ENCODE measurements around the gene C1QTNF8. TPM values are rescaled to one million over a fixed set of nuclear protein-coding genes. Genes with fewer than 3 reads are reported as not detected.
A peak's percentile ranks its signal among the peaks of the same experiment; 100 is the strongest.

Gene C1QTNF8
- total and polyA plus RNA-seq, 2 of the 13 experiments (the other 11 are each of a cell fraction or from before 2014, with no cell fraction given), result 0.09 TPM; not detected in 1

- TF ChIP-seq ZNF687 (CRISPR knock-in tag; IDR thresholded peaks at IDR 0.05) (peak; percentile 87), ZNF274 (CRISPR knock-in tag; IDR thresholded peaks at IDR 0.05) (0 out of 2 replicates have a peak, but pooled peaks have one; percentile 49), SKIL (CRISPR knock-in tag; IDR thresholded peaks at IDR 0.05; ENCODE audit: borderline replicate concordance) (no peak; the same call in 1 of the 2 replicates), ZNF670 (CRISPR knock-in tag; IDR thresholded peaks at IDR 0.05; ENCODE audit: borderline replicate concordance) (no peak), MXD3 (CRISPR knock-in tag; IDR thresholded peaks at IDR 0.05) (0 out of 2 replicates have a peak, but pooled peaks have one; percentile 23), ARID2 (CRISPR knock-in tag; IDR thresholded peaks at IDR 0.05; ENCODE audit: borderline replicate concordance) (no peak), HNRNPK (IDR thresholded peaks at IDR 0.05; ENCODE audit: low read depth, low read length, poor library complexity, severe bottlenecking) (peak; percentile 76), ZHX1 (CRISPR knock-in tag; IDR thresholded peaks at IDR 0.05; ENCODE audit: low read depth) (0 out of 2 replicates have a peak, but pooled peaks have one; percentile 21), ZNF841 (CRISPR knock-in tag; IDR thresholded peaks at IDR 0.05; ENCODE audit: borderline replicate concordance) (no peak), ZBTB33 (CRISPR knock-in tag; IDR thresholded peaks at IDR 0.05) (peak; percentile 88), MEF2D (CRISPR knock-in tag; IDR thresholded peaks at IDR 0.05) (no peak), E2F1 (CRISPR knock-in tag; IDR thresholded peaks at IDR 0.05) (no peak), ZNF333 (CRISPR knock-in tag; IDR thresholded peaks at IDR 0.05; ENCODE audit: borderline replicate concordance) (no peak)
These were observed 2.5 kb downstream of the C1QTNF8 start (continued) for GRCh38 chr16:1093284-1094123.
